Measurements from ENCODE around the gene EID2B.

- TF ChIP-seq POLR2A (IDR thresholded peaks at IDR 0.05; ENCODE audit: low read depth, low read length): no peak
- TF ChIP-seq TAF1 (IDR thresholded peaks at IDR 0.05; ENCODE audit: low read depth, low read length): no peak
Measured at GRCh38 chr19:39506944-39507714, 25.5 kb downstream of the EID2B start.
